Astrocyte of the cerebellum (primary cell): ENCODE results near the gene TMEM132C.

ENCODE experiments used
- DNase-seq: peaks from one replicate; pipeline ENCODE4 v3.0.0-alpha.2; 2011; ENCODE audit warnings: low read depth
- H3K4me3 ChIP-seq: 2 replicates; pipeline ENCODE4 v1.5.1; 2011; ENCODE audit warnings: mild to moderate bottlenecking, low read depth, low read length, moderate library complexity
- CTCF ChIP-seq: IDR thresholded peaks from 2 replicates; pipeline ENCODE4 v1.5.1; 2012; ENCODE audit warnings: low read length, low read depth, moderate library complexity, mild to moderate bottlenecking; ENCODE audit errors: missing control alignments
- in situ Hi-C: cut with HindIII; loops from 2 replicates; pipeline ENCODE4 v1.10.0; 2017; ENCODE audit warnings: low sequenced_read_pairs

Gene TMEM132C

DNA sequence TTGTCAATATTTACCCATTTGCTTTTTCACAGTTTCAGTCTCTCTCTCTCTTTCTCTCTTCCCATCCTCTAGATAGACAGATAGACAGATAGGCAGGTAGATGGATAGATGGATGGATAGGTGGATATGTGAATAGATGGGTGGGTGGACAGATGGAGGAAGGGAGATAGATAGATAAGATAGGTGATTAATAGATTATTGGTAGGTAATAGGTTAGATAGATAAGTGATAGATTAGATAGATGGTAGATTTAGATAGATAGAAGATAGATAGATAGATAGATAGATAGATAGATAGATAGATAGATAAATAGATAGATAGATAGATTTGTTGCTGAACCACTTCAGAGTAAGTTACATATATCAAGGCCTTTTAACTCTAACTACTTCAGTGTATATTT, 408.6 kb downstream of the TMEM132C start:
- TF ChIP-seq CTCF = no peak
- H3K4me3 ChIP-seq = no peak overlapping the region
- DNase-seq = no peak
- in situ Hi-C loops = no loop called here

DNA sequence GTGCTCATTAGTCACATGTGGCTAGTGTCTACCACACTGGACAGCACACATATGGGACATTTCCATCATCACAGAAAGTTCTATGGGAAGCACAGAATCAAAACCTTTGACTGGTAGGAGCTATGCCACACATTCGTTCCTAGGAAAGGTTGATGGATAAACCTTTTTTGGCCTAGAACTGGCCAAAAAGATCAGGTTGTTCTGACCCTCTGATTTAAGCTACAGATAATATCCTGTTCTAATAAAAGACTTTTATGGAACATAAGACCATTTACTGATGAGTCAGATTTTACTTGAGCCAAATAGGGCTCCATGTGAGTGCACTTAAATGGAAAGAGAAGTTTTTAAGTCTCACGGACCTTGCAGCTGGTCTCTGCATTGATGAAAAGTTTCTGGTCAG, 413.6 kb downstream of the TMEM132C start:
- in situ Hi-C loops = no loop called here
- no peak for DNase-seq
- no peak for TF ChIP-seq CTCF

DNA sequence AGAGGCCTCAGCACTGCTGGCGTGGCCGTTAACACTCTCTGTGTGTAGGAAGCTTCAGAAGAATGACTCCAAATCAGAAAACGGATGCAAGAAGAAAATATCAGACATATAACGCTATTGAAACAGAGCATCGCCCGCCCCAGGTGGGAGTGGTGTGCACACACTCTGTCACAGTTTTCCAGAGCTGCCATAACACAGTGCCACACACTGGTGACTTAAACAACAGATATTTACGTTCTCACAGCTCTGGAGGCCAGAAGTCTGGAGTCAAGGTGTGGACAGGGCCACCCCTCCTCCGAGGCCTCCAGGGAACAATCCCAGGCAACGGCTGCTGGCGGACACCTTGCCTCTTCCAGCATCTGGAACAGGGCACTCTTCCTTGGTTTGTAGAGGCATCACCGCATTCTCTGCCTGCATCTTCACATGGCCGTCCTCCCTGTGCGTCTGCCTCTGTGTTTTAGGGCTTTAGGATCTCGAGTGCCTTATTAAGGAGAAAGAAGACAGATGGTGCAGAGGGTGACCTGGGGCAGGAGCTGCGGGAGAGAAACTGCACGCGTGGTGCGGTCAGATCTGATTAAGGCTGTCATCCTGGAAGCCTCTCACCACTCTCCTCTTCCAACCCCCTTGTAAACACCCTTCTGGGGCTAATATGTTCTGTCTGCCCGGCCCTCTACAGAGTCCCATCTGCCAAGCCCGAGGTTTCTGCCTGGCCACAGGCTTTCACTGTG, 415.7 kb downstream of the TMEM132C start:
- in situ Hi-C loops = no loop called here
- H3K4me3 ChIP-seq = no peak overlapping the region
- no peak for TF ChIP-seq CTCF
- no peak for DNase-seq

More for the DNA sequence above, 413.6 kb downstream of the TMEM132C start:
- no peak overlapping the region for H3K4me3 ChIP-seq

DNA sequence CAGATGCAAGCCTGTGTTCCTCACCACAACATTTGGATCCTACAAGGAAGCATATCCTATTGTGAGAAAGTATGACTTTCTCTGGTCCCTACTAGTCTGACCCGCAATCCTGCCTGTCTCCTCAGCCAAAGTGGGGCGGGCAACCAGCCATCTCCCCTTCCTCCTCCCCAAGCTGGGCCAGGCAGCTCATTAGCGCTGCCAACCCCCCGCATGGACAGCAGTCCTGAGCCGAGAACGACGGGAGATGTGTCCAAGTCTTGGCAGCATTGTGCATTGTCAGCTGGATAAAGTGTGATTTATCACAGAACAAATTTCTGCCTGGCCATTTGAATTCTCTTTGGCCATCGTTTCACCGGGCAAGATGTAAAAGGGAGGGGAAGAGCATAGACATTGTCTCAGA, 417.4 kb downstream of the TMEM132C start:
- DNase-seq = no peak
- in situ Hi-C loops = no loop called here
- no peak overlapping the region for H3K4me3 ChIP-seq
- TF ChIP-seq CTCF = no peak

GRCh38 chr12:128685903-128686475, 419.0 kb downstream of the TMEM132C start:
- no peak for TF ChIP-seq CTCF
- in situ Hi-C loops = no loop called here
- H3K4me3 ChIP-seq = no peak overlapping the region
- DNase-seq = no peak

DNA sequence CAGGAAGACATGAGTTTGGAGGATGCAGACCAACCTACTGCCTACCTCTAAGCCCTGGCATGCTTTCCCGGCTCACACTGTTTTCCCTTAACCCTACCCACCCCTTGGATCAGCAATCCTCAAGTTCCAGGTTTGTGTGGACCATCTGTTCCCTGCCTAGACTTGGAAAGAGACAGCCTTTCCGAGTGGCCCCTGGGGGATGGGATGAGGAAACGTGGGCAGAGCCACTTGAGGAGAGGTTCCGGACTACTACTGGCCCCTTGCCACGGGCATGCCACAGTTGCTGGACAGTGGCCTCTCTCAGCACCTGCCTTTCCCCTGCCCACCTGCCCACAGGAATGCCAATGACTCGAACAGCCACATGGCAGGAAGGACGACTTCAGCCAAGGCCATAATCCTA, 420.9 kb downstream of the TMEM132C start:
- no peak for DNase-seq
- H3K4me3 ChIP-seq = no peak overlapping the region
- in situ Hi-C loops = no loop called here
- no peak for TF ChIP-seq CTCF
